GM13976 (cell line): ENCODE results near the gene RUNX2.
"Not testable (repeated sequence)": the region's sequence is repeated elsewhere in the genome, so short reads cannot be mapped to it uniquely, and the experiment has no call there.

Experiments
- DNase-seq: peaks from one replicate; pipeline ENCODE4 v3.0.0; 2012; ENCODE audit warnings: low spot score
- in situ Hi-C: fragments of 300-500 bp; cut with MboI; formaldehyde crosslinking; loops from one replicate; pipeline ENCODE4 v1.12.0; 2022; ENCODE audit warnings: low sequenced_read_pairs, mixed read lengths, inconsistent platforms; ENCODE audit not compliant: unreplicated experiment
- TF ChIP-seq, protein P1 (sequence below): IDR thresholded peaks from 2 replicates; pipeline ENCODE4 v1.5.1; 2012; ENCODE audit warnings: borderline replicate concordance, mild to moderate bottlenecking; ENCODE audit not compliant: insufficient read depth; ENCODE audit errors: extremely low read depth, missing control alignments, control extremely low read depth

Gene RUNX2

DNA sequence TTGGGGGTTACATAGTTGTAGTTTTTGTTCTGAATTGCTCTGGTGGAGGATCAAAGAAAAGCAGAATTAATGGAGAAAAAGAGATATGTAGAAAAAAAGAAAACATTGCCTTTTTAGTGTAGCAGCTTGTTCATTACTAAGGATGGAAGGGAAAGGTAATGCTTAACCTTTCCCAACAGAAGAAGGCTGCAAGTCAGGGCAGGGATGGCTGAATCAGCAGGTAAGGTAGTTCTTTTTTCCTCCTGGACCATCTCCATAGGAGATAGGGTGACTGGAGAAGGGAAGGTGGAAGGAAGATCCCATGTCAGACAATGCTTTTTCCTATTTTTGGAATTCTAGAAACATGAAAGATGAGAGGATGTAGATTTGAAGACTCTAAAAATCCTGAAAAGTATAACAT, 129.0 kb downstream of the RUNX2 start:
- in situ Hi-C loops: no loop called here
- no peak for DNase-seq
- TF ChIP-seq, protein P1, sequence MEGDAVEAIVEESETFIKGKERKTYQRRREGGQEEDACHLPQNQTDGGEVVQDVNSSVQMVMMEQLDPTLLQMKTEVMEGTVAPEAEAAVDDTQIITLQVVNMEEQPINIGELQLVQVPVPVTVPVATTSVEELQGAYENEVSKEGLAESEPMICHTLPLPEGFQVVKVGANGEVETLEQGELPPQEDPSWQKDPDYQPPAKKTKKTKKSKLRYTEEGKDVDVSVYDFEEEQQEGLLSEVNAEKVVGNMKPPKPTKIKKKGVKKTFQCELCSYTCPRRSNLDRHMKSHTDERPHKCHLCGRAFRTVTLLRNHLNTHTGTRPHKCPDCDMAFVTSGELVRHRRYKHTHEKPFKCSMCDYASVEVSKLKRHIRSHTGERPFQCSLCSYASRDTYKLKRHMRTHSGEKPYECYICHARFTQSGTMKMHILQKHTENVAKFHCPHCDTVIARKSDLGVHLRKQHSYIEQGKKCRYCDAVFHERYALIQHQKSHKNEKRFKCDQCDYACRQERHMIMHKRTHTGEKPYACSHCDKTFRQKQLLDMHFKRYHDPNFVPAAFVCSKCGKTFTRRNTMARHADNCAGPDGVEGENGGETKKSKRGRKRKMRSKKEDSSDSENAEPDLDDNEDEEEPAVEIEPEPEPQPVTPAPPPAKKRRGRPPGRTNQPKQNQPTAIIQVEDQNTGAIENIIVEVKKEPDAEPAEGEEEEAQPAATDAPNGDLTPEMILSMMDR: no peak

DNA sequence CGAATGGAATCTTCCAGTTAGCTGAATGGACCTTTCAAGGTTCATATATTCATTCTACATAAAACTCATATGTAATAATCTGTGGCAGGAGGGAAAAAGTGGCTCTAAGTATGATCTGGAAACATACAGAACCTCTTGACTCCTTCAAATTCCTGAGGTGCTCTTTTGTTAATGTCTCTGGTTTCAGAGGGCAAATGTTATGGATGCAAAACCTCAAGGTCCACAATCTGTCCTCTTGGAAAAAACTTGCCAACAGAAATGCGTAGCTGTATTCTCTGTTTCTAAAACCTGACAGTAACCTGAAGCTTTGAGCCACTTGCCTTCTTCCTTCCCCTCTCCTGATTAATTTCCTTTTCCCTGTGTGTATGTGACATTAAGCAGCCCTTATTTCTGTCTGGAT, 130.5 kb downstream of the RUNX2 start:
- in situ Hi-C loops: no loop called here
- no peak for DNase-seq

DNA sequence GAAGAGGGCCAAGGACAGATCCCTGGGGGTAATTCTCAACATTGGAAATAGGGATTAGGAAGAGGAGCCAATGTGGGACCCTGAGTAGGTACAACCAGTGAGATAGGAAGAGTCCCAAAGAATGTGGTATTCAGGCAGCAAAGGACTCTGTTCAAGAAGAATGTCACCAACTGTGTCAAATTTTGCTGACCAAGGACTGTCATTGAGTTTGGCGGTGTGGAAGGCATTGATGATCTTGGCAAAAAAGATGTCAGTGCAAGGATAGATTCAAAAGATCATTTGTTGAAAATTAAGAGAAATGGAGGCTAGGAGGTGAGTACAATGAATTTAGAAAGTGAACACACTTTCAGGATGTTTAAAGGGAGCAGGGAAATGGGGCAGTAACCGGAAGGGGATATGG, 132.0 kb downstream of the RUNX2 start:
- in situ Hi-C loops: no loop called here
- TF ChIP-seq, protein P1: no peak

More for the DNA sequence above, 130.5 kb downstream of the RUNX2 start:
- TF ChIP-seq, protein P1: no peak

DNA sequence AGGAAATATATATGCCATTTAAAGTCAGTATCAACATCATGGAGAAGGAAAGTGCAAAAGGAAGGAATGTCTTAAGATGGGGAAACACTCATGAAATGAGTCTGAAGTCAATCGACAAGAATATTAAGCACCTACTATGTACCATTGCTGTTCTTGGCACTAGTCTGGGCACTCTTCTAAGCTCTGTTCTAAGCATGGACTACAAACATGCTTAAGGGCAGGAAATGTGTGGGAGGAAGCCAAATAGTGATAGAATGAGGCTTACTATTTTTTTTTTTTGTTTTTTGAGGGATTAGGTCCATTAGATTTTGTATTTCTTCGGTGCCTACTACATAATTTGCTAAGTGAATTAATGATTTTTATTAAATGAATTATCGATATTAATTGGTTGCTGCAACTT, 133.4 kb downstream of the RUNX2 start:
- TF ChIP-seq, protein P1: no peak
- DNase-seq: no peak
- in situ Hi-C loops: no loop called here

More for the DNA sequence above, 132.0 kb downstream of the RUNX2 start:
- no peak for DNase-seq

DNA sequence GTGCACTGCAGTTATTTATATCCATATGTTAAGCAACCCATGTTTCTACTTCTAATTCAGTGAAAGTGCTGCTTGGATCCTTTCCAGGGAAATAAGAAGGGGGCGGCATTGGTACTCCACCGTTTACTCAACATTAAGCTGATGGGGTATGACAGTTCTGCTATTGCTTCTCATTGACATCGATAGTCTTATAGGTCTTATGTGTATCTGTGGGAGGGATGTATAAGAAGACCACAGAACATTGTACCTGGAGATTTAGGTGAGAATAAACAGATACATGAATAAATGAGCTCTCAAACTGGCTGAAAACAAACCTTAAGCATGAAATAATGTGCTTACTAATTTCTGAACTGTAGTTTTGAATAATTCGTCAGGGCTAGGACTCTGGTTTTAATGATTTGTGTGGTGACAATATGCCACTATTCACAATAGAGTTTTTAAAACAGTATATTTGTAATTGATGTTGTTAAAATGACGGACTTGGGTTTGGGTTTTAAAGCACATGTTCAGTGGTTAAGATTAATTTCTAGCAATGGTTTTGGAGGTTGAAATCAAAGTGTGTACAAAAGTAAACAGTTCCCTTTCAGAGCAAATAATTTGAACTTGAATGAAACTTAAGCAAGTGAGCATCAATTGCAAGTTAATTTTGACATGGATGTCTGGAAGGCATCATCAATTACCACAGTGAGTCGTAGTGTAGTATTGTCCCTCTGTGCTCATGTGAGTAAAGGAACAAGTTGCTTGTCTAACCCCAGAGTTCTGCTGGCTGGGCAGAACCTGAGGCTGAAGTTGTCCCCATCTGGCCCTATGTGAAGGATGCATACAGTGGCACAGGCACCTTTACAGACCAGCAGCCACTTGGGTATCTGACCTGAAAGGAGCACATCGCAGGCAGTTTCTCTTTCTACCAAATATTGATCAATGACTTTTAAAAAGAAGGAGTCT, 134.3 kb downstream of the RUNX2 start:
- TF ChIP-seq, protein P1: no peak
- in situ Hi-C loops: no loop called here
- no peak for DNase-seq

DNA sequence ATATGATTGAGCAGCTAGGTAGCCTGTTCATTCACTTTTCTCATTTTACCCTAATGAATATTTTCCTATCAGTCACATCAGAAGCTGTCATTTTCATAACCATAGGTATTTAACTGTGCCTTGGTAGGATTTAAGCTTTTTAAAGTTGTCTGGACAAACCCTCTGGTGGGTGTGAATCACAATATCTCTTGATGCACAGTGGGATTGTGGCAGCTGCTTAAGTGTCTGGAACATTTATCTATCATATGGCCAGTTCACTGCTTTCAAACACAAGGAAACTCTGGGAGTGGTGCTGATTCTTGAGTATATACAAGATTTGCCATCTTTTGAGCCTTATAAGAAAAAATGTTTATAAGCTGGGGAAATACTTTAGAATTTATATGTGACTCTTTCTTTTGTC, 136.6 kb downstream of the RUNX2 start:
- DNase-seq: no peak
- TF ChIP-seq, protein P1: no peak
- in situ Hi-C loops: no loop called here

DNA sequence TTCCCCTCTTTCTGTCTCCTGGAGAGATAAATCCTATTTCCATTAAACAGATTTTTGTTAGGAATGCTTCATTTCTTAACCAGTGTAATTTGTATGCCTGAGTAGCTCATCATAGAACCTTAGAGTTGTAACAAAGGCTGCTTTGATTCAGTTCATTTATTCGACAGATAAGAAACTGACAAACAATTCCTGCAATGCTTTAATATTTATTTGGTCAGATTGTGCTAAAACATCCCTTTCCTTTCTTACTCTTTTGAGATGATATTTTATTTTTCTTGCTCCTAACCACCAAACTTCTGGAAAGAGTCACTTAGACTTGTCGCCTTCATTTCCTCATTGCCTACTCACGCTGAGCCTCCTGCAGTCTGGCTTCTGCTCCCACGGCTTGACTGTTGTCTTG, 138.6 kb downstream of the RUNX2 start:
- in situ Hi-C loops: no loop called here
- TF ChIP-seq, protein P1: no peak
- no peak for DNase-seq

DNA sequence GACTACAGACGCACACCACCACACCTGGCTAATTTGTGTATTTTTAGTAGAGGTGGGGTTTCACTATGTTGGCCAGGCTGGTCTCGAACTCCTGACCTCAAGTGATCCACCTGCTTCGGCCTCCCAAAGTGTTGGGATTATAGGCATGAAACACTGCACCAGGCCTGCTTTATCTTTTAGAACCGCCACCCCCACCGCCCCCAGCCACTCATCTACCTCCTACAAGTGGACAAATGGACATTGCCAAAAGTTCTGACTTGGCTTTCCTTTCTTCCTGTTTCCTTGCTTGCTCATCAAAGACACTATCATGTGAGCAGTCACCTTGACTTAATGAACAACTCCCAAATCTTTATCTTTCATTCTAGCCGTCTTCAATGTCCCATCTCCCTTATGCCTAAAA, 139.3 kb downstream of the RUNX2 start:
- in situ Hi-C loops, DNase-seq: not testable (repeated sequence)
